Adipocyte (in vitro differentiated cells): ENCODE data around the gene SERPINB3.
"Not testable (repeated sequence)": the region's sequence is repeated elsewhere in the genome, so short reads cannot be mapped to it uniquely, and the experiment has no call there.

Experiments used
- DNase-seq: peaks from one replicate; pipeline ENCODE4 v3.0.0-alpha.2; 2015; ENCODE audit warnings: low read depth
- H3K27me3 ChIP-seq: replicated peaks from 2 replicates; pipeline ENCODE4 v1.7.0; 2013; ENCODE audit warnings: mild to moderate bottlenecking, low read length, moderate library complexity; ENCODE audit not compliant: control insufficient read depth, insufficient read depth
- H3K36me3 ChIP-seq: 2 replicates; pipeline ENCODE4 v1.7.0; 2013; ENCODE audit warnings: low read length, mild to moderate bottlenecking, moderate library complexity; ENCODE audit not compliant: control insufficient read depth, insufficient read depth, severe bottlenecking
- H3K4me1 ChIP-seq: 2 replicates; pipeline ENCODE4 v1.7.0; 2013; ENCODE audit warnings: mild to moderate bottlenecking, low read length, moderate library complexity; ENCODE audit not compliant: control insufficient read depth, insufficient read depth
- H3K4me3 ChIP-seq: 2 replicates; pipeline ENCODE4 v1.7.0; 2013; ENCODE audit warnings: mild to moderate bottlenecking, low read length, moderate library complexity
- H3K9ac ChIP-seq: 2 replicates; pipeline ENCODE4 v1.7.0; 2013; ENCODE audit warnings: mild to moderate bottlenecking, low read length, moderate library complexity
- H3K9me3 ChIP-seq: 2 replicates; pipeline ENCODE4 v1.7.0; 2013; ENCODE audit warnings: mild to moderate bottlenecking, low read length, moderate library complexity; ENCODE audit not compliant: control insufficient read depth

SERPINB3 gene

GRCh38 chr18:63661750-63662149 lies at the start of gene SERPINB3:
SERPINB3 (minus strand) TSS chr18:63661893; CDS start chr18:63661216, 677 bp downstream.
- not testable (repeated sequence) for H3K9me3 ChIP-seq, H3K9ac ChIP-seq, DNase-seq, H3K4me3 ChIP-seq, H3K27me3 ChIP-seq, H3K36me3 ChIP-seq, H3K4me1 ChIP-seq

- H3K9ac ChIP-seq, result no peak overlapping the region
- H3K4me1 ChIP-seq, result peaks cover 8% of the 10 kb centered on the region
- H3K9me3 ChIP-seq, result peaks cover 14% of the 10 kb centered on the region
- H3K36me3 ChIP-seq, result no peaks in the 10 kb centered on the region
- no peaks in the 10 kb centered on the region for H3K27me3 ChIP-seq
- H3K4me3 ChIP-seq, result no peak overlapping the region
- DNase-seq, result peak; percentile 40
Observed at GRCh38 chr18:63708650-63709049, 47.0 kb upstream of the SERPINB3 start.

- DNase-seq, result no peak
- Histone ChIP-seq H3K9me3 (peaks cover 5% of the 10 kb centered on the region), H3K4me1 (peaks cover 8% of the 10 kb centered on the region), H3K36me3 (no peaks in the 10 kb centered on the region), H3K4me3 (no peak overlapping the region), H3K9ac (no peak overlapping the region), H3K27me3 (no peaks in the 10 kb centered on the region)
Observed at GRCh38 chr18:63707816-63708215, 46.1 kb upstream of the SERPINB3 start.

GRCh38 chr18:63705401-63705800 lies 43.7 kb upstream of the SERPINB3 start:
- Histone ChIP-seq H3K9ac (no peak overlapping the region), H3K9me3 (no peaks in the 10 kb centered on the region), H3K4me3 (no peak overlapping the region), H3K4me1 (peaks cover 8% of the 10 kb centered on the region), H3K36me3 (no peaks in the 10 kb centered on the region), H3K27me3 (peaks cover 5% of the 10 kb centered on the region)
- no peak for DNase-seq

GRCh38 chr18:63702660-63703059 lies 41.0 kb upstream of the SERPINB3 start, which contains the start of gene SERPINB11:
SERPINB11 (plus strand) TSS chr18:63702960; CDS start chr18:63710194, 7,234 bp downstream.
- Histone ChIP-seq H3K4me3 (no peak within 1 kb of the TSS), H3K9ac (no peak within 1 kb of the TSS), H3K36me3 (no peaks in the 10 kb centered on the region), H3K9me3 (no peaks in the 10 kb centered on the region), H3K27me3 (peaks cover 5% of the 10 kb centered on the region), H3K4me1 (peaks cover 8% of the 10 kb centered on the region)
- no peak for DNase-seq

- Histone ChIP-seq H3K27me3 (peaks cover 5% of the 10 kb centered on the region), H3K4me1 (peaks cover 8% of the 10 kb centered on the region)
- no peak for DNase-seq
Observed at GRCh38 chr18:63701952-63702351, 40.3 kb upstream of the SERPINB3 start.

GRCh38 chr18:63700501-63700900 lies 38.8 kb upstream of the SERPINB3 start:
- no peak for DNase-seq
- Histone ChIP-seq H3K27me3 (peaks cover 5% of the 10 kb centered on the region), H3K9ac (no peak overlapping the region), H3K9me3 (no peaks in the 10 kb centered on the region), H3K4me1 (peaks cover 4% of the 10 kb centered on the region), H3K4me3 (no peak overlapping the region), H3K36me3 (no peaks in the 10 kb centered on the region)

More at GRCh38 chr18:63701952-63702351, 40.3 kb upstream of the SERPINB3 start:
- Histone ChIP-seq H3K9ac (no peak overlapping the region), H3K4me3 (no peak overlapping the region), H3K9me3 (no peaks in the 10 kb centered on the region), H3K36me3 (no peaks in the 10 kb centered on the region)

GRCh38 chr18:63697097-63697660 lies 35.5 kb upstream of the SERPINB3 start:
- Histone ChIP-seq H3K36me3 (no peaks in the 10 kb centered on the region), H3K4me1 (no peaks in the 10 kb centered on the region), H3K9me3 (peaks cover 10% of the 10 kb centered on the region), H3K4me3 (no peak overlapping the region), H3K27me3 (peaks cover 5% of the 10 kb centered on the region), H3K9ac (no peak overlapping the region)
- peak; percentile 9 for DNase-seq

- DNase-seq, result no peak
- Histone ChIP-seq H3K27me3 (no peaks in the 10 kb centered on the region), H3K4me3 (no peak overlapping the region), H3K9ac (no peak overlapping the region), H3K4me1 (no peaks in the 10 kb centered on the region), H3K36me3 (no peaks in the 10 kb centered on the region), H3K9me3 (peaks cover 28% of the 10 kb centered on the region)
Observed at GRCh38 chr18:63689064-63689463, 27.4 kb upstream of the SERPINB3 start.

- peak; percentile 34 for DNase-seq
- H3K4me1 ChIP-seq, result peaks cover 13% of the 10 kb centered on the region
- H3K36me3 ChIP-seq, result no peaks in the 10 kb centered on the region
- no peaks in the 10 kb centered on the region for H3K27me3 ChIP-seq
- H3K9ac ChIP-seq, result no peak overlapping the region
- H3K4me3 ChIP-seq, result no peak overlapping the region
- peaks cover 18% of the 10 kb centered on the region for H3K9me3 ChIP-seq
Observed at GRCh38 chr18:63686871-63687270, 25.2 kb upstream of the SERPINB3 start.

GRCh38 chr18:63684718-63685117 lies 23.0 kb upstream of the SERPINB3 start:
- Histone ChIP-seq H3K9me3 (no peaks in the 10 kb centered on the region), H3K4me1 (peaks cover 18% of the 10 kb centered on the region), H3K36me3 (no peaks in the 10 kb centered on the region), H3K9ac (no peak overlapping the region), H3K4me3 (no peak overlapping the region), H3K27me3 (no peaks in the 10 kb centered on the region)
- no peak for DNase-seq

GRCh38 chr18:63683890-63684289 lies 22.2 kb upstream of the SERPINB3 start:
- Histone ChIP-seq H3K27me3 (no peaks in the 10 kb centered on the region), H3K9me3 (no peaks in the 10 kb centered on the region), H3K36me3 (no peaks in the 10 kb centered on the region), H3K4me1 (peaks cover 18% of the 10 kb centered on the region), H3K9ac (no peak overlapping the region), H3K4me3 (no peak overlapping the region)
- DNase-seq, result no peak
